Gastroesophageal sphincter (tissue), 4 donors: ENCODE results near the gene GRIP2. TPM values are rescaled to one million over a fixed set of nuclear protein-coding genes. Genes with fewer than 3 reads are reported as not detected.

Experiments used
- ATAC-seq: fragments of 150-250 bp; one replicate; pipeline ENCODE4 v1.9.1; 2016; ENCODE audit warnings: mild to moderate bottlenecking, moderate library complexity
- H3K27ac ChIP-seq, 4 donors: fragments of 200-600 bp; sonication (generic) in 3 of 4; 1 replicate in 3 of 4; 2 replicates in 1 of 4; pipeline ENCODE4 v1.5.1; 2016 to 2019
- H3K27me3 ChIP-seq: fragments of 200-600 bp; sonication (generic); one replicate; pipeline ENCODE4 v1.5.1; 2019
- H3K36me3 ChIP-seq, 2 donors: fragments of 200-600 bp; sonication (generic); one replicate each; pipeline ENCODE4 v1.5.1; 2019; ENCODE audit warnings: control low read depth in 1 of 2
- H3K4me1 ChIP-seq, 3 donors: fragments of 200-600 bp; sonication (generic); 1 replicate in 2 of 3; 2 replicates in 1 of 3; pipeline ENCODE4 v1.5.1; 2016 to 2019; ENCODE audit warnings: control low read depth in 2 of 3
- H3K4me3 ChIP-seq, 2 donors: fragments of 200-600 bp; sonication (generic); one replicate each; pipeline ENCODE4 v1.5.1; 2019; ENCODE audit warnings: mild to moderate bottlenecking in 1 of 2, moderate library complexity in 1 of 2
- H3K9me3 ChIP-seq, 3 donors: fragments of 200-600 bp; sonication (generic); one replicate each; pipeline ENCODE4 v1.5.1; 2017 to 2019; ENCODE audit warnings: control low read depth in 2 of 3
- CTCF ChIP-seq, 4 experiments: fragments of 200-600 bp in 2 of 4; fragments of 450-650 bp in 2 of 4; sonication (generic) in 1 of 4; IDR thresholded peaks; one replicate each; pipeline ENCODE4 v1.5.1; 2017 to 2019; ENCODE audit warnings: antibody characterized with exemption in 4 of 4, mild to moderate bottlenecking in 2 of 4, moderate library complexity in 2 of 4
- EP300 ChIP-seq: sonication (generic); formaldehyde crosslinking; IDR thresholded peaks from one replicate; pipeline ENCODE4 v1.6.1; 2017; ENCODE audit warnings: antibody characterized with exemption, mild to moderate bottlenecking
- POLR2A ChIP-seq, 2 donors: fragments of 450-650 bp; IDR thresholded peaks; one replicate each; pipeline ENCODE4 v1.6.1; 2017; ENCODE audit warnings: antibody characterized with exemption in 2 of 2, mild to moderate bottlenecking in 2 of 2, moderate library complexity in 1 of 2
- POLR2AphosphoS5 ChIP-seq: sonication (generic); formaldehyde crosslinking; IDR thresholded peaks from one replicate; pipeline ENCODE4 v1.6.1; 2017; ENCODE audit warnings: antibody characterized with exemption
- WGBS, 2 donors: methylation state at CpG; one replicate each; pipeline ENCODE4 v1.1.5; 2018; ENCODE audit warnings: low coverage in 1 of 2; 5-methylcytosine and 5-hydroxymethylcytosine counted together
- total RNA-seq, 4 donors: library from RNA; depleted of rRNA; stranded (reverse); fragments of >200 nt; gene quantifications; one replicate each; pipeline ENCODE4 v1.1.0, GENCODE V29; 2016

Gene GRIP2
- total RNA-seq, 4 donors from 2014 or later: 0.27 to 1.6 (median 0.72) TPM

- H3K36me3 ChIP-seq: no peaks in the 10 kb centered on the region
- H3K27ac ChIP-seq: no peak overlapping the region
- no peaks in the 10 kb centered on the region for H3K9me3 ChIP-seq
- no peak for ATAC-seq
- no peak overlapping the region for H3K4me3 ChIP-seq
- no peak for TF ChIP-seq POLR2AphosphoS5
- no peak for TF ChIP-seq EP300
- TF ChIP-seq POLR2A (IDR thresholded peaks at IDR 0.05): no peak
- no peak for TF ChIP-seq CTCF (IDR thresholded peaks at IDR 0.05)
- peaks cover 38% of the 10 kb centered on the region for H3K27me3 ChIP-seq
- whole genome bisulfite sequencing, 2 donors: 67% methylated on average over 8 of the region's 14 CpGs; no CpG with 5 or more reads in 1 of the 2 donors
- H3K4me1 ChIP-seq: peaks cover 0 to 20% (median 0%) of the 10 kb centered on the region in 3 donors
These were observed 6.6 kb downstream of the GRIP2 start for GRCh38 chr3:14533457-14533958.

- Histone ChIP-seq H3K9me3 (no peaks in the 10 kb centered on the region), H3K27me3 (peaks cover 38% of the 10 kb centered on the region), H3K4me1 (peaks cover 0 to 20% (median 0%) of the 10 kb centered on the region in 3 donors), H3K27ac (no peak overlapping the region), H3K36me3 (no peaks in the 10 kb centered on the region), H3K4me3 (no peak overlapping the region)
- WGBS, 2 donors: 50 to 86% methylated on average over 6 to 13 of the region's 20 CpGs
- ATAC-seq: peak; percentile 74
- no peak for TF ChIP-seq CTCF (IDR thresholded peaks at IDR 0.05)
- no peak for TF ChIP-seq POLR2A (IDR thresholded peaks at IDR 0.05)
- no peak for TF ChIP-seq EP300
- no peak for TF ChIP-seq POLR2AphosphoS5
These were observed 7.3 kb downstream of the GRIP2 start for GRCh38 chr3:14532691-14533456.

- WGBS, 2 donors: 67 to 93% methylated on average over 2 to 5 of the region's 17 CpGs
- no peak for ATAC-seq
- peaks cover 0 to 20% (median 0%) of the 10 kb centered on the region in 3 donors for H3K4me1 ChIP-seq
- no peak for TF ChIP-seq POLR2AphosphoS5
- TF ChIP-seq CTCF (IDR thresholded peaks at IDR 0.05): no peak
- TF ChIP-seq EP300: no peak
- no peak for TF ChIP-seq POLR2A (IDR thresholded peaks at IDR 0.05)
- H3K9me3 ChIP-seq: no peaks in the 10 kb centered on the region
- no peak overlapping the region for H3K4me3 ChIP-seq
- no peaks in the 10 kb centered on the region for H3K36me3 ChIP-seq
- H3K27ac ChIP-seq: no peak overlapping the region
- peaks cover 38% of the 10 kb centered on the region for H3K27me3 ChIP-seq
These were observed 8.2 kb downstream of the GRIP2 start for GRCh38 chr3:14531856-14532395.

- Histone ChIP-seq H3K9me3 (no peaks in the 10 kb centered on the region), H3K4me3 (no peak overlapping the region), H3K36me3 (no peaks in the 10 kb centered on the region), H3K4me1 (peaks cover 0 to 21% (median 3%) of the 10 kb centered on the region in 3 donors), H3K27ac (no peak overlapping the region), H3K27me3 (peaks cover 12% of the 10 kb centered on the region)
- no peak for TF ChIP-seq POLR2AphosphoS5
- no peak for TF ChIP-seq CTCF (IDR thresholded peaks at IDR 0.05)
- TF ChIP-seq POLR2A (IDR thresholded peaks at IDR 0.05): no peak
- TF ChIP-seq EP300: no peak
- no peak for ATAC-seq
- 84 to 89% methylated on average over 3 of the region's 3 CpGs for WGBS, 2 donors
These were observed 12.1 kb downstream of the GRIP2 start for GRCh38 chr3:14528081-14528480.
